ENCODE results near the gene HIVEP2.

The HIVEP2 gene

GRCh38 chr6:142830116-142830710 is 114.8 kb downstream of the HIVEP2 start:
- Histone ChIP-seq H3K27ac (no peak overlapping the region), H3K4me1 (ENCODE audit: low read depth, poor library complexity, severe bottlenecking) (peaks cover 7% of the 10 kb centered on the region), H3K9ac (no peak overlapping the region), H3K36me3 (ENCODE audit: insufficient read depth) (no peaks in the 10 kb centered on the region), H3K79me2 (ENCODE audit: insufficient read depth, low read depth) (no peaks in the 10 kb centered on the region), H3K4me2 (no peak overlapping the region), H2AFZ (ENCODE audit: low read depth) (no peak overlapping the region), H4K20me1 (ENCODE audit: insufficient read depth) (no peaks in the 10 kb centered on the region), H3K4me3 (IDR thresholded peaks at IDR 0.05; ENCODE audit: insufficient read depth, low read depth, low read length) (no peak overlapping the region), H3K27me3 (ENCODE audit: insufficient read depth, low read depth) (no peaks in the 10 kb centered on the region)
- TF ChIP-seq CTCF (conservative IDR thresholded peaks at IDR 0.05; ENCODE audit: low read depth, low read length), result no peak

- H3K9ac ChIP-seq, result no peak overlapping the region
- no peaks in the 10 kb centered on the region for H3K36me3 ChIP-seq (ENCODE audit: insufficient read depth)
- H2AFZ ChIP-seq (ENCODE audit: low read depth), result no peak overlapping the region
- H3K4me2 ChIP-seq, result no peak overlapping the region
- H3K4me3 ChIP-seq (IDR thresholded peaks at IDR 0.05; ENCODE audit: insufficient read depth, low read depth, low read length), result no peak overlapping the region
- H3K27me3 ChIP-seq (ENCODE audit: insufficient read depth, low read depth), result no peaks in the 10 kb centered on the region
- peaks cover 7% of the 10 kb centered on the region for H3K4me1 ChIP-seq (ENCODE audit: low read depth, poor library complexity, severe bottlenecking)
- no peak for TF ChIP-seq CTCF (conservative IDR thresholded peaks at IDR 0.05; ENCODE audit: low read depth, low read length)
- no peaks in the 10 kb centered on the region for H3K79me2 ChIP-seq (ENCODE audit: insufficient read depth, low read depth)
- H3K27ac ChIP-seq, result no peak overlapping the region
- H4K20me1 ChIP-seq (ENCODE audit: insufficient read depth), result no peaks in the 10 kb centered on the region
These were observed 115.4 kb downstream of the HIVEP2 start for GRCh38 chr6:142829556-142829955.

GRCh38 chr6:142827991-142828390 is 117.0 kb downstream of the HIVEP2 start:
- Histone ChIP-seq H4K20me1 (ENCODE audit: insufficient read depth) (no peaks in the 10 kb centered on the region), H3K27me3 (ENCODE audit: insufficient read depth, low read depth) (no peaks in the 10 kb centered on the region), H3K9ac (no peak overlapping the region), H3K36me3 (ENCODE audit: insufficient read depth) (no peaks in the 10 kb centered on the region), H3K4me1 (ENCODE audit: low read depth, poor library complexity, severe bottlenecking) (peaks cover 12% of the 10 kb centered on the region), H3K4me2 (no peak overlapping the region), H3K79me2 (ENCODE audit: insufficient read depth, low read depth) (no peaks in the 10 kb centered on the region), H3K4me3 (IDR thresholded peaks at IDR 0.05; ENCODE audit: insufficient read depth, low read depth, low read length) (no peak overlapping the region), H3K27ac (no peak overlapping the region), H2AFZ (ENCODE audit: low read depth) (no peak overlapping the region)
- TF ChIP-seq CTCF (conservative IDR thresholded peaks at IDR 0.05; ENCODE audit: low read depth, low read length), result no peak

- Histone ChIP-seq H3K4me2 (no peak overlapping the region), H3K9ac (no peak overlapping the region), H3K36me3 (ENCODE audit: insufficient read depth) (no peaks in the 10 kb centered on the region), H3K79me2 (ENCODE audit: insufficient read depth, low read depth) (no peaks in the 10 kb centered on the region), H3K4me1 (ENCODE audit: low read depth, poor library complexity, severe bottlenecking) (peaks cover 18% of the 10 kb centered on the region), H3K27ac (no peak overlapping the region), H4K20me1 (ENCODE audit: insufficient read depth) (no peaks in the 10 kb centered on the region), H2AFZ (ENCODE audit: low read depth) (no peak overlapping the region), H3K4me3 (IDR thresholded peaks at IDR 0.05; ENCODE audit: insufficient read depth, low read depth, low read length) (no peak overlapping the region), H3K27me3 (ENCODE audit: insufficient read depth, low read depth) (no peaks in the 10 kb centered on the region)
- TF ChIP-seq CTCF (conservative IDR thresholded peaks at IDR 0.05; ENCODE audit: low read depth, low read length), result no peak
These were observed 117.6 kb downstream of the HIVEP2 start for GRCh38 chr6:142827369-142827768.

Measured in KMS-11 (cell line).